Sigmoid colon (tissue), 4 donors: ENCODE data around the gene NOL4L.

Experiments
- POLR2A ChIP-seq, 2 donors: fragments of 450-650 bp; IDR thresholded peaks; one replicate each; pipeline ENCODE4 v1.6.1; 2016; ENCODE audit warnings: antibody characterized with exemption in 2 of 2, mild to moderate bottlenecking in 2 of 2, moderate library complexity in 2 of 2
- POLR2AphosphoS5 ChIP-seq, 4 donors: sonication (generic); formaldehyde crosslinking; IDR thresholded peaks; one replicate each; pipeline ENCODE4 v1.6.1; 2017; ENCODE audit warnings: antibody characterized with exemption in 4 of 4
- TF ChIP-seq, protein P1 (sequence below), 4 experiments: fragments of 450-650 bp in 3 of 4; fragments of 200-600 bp in 1 of 4; IDR thresholded peaks; one replicate each; pipeline ENCODE4 v1.5.1; 2016 to 2019; ENCODE audit warnings: antibody characterized with exemption in 4 of 4, mild to moderate bottlenecking in 3 of 4, moderate library complexity in 2 of 4

DNA sequence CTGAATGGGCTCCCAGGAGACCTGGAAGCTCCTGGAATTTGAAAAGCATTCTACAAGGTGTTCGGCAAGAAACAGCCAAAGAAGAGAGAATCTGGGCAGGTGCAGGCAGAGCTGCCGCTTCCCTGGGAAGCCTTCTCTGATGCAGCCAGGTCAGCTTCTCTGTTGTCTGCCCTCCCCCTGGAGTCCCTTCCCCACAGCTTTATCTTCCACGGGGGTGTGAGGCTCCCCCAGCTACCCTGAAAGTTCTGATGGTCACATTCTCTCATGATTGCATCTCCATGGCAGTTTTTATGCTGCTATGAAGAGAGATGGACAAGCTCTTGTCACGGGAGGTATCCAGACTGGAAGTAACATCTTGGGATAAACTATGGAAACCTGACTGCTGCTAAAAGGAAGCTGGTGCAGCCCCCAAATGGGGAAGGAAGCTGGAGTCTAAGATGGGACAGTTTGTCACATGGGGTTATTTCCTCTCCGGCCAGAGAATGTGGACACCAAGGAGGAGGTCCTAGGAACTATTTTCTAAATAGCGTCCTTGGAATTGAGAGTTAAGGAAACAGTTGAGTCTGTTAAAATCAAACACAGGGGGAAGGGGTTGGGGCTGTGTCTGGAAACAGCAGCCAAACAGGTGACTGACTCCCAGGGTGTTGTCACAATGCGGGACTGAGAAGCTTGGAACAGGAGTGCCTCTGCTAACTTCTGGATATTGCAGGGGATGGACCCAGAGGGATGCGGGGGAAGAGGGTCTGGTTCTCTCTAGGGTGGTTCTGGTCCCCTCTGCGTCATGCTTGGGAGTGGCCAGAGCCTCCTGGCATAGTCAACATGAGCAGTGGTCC is 135.9 kb downstream of the NOL4L start:
- no peak for TF ChIP-seq POLR2A (IDR thresholded peaks at IDR 0.05)
- TF ChIP-seq, protein P1, sequence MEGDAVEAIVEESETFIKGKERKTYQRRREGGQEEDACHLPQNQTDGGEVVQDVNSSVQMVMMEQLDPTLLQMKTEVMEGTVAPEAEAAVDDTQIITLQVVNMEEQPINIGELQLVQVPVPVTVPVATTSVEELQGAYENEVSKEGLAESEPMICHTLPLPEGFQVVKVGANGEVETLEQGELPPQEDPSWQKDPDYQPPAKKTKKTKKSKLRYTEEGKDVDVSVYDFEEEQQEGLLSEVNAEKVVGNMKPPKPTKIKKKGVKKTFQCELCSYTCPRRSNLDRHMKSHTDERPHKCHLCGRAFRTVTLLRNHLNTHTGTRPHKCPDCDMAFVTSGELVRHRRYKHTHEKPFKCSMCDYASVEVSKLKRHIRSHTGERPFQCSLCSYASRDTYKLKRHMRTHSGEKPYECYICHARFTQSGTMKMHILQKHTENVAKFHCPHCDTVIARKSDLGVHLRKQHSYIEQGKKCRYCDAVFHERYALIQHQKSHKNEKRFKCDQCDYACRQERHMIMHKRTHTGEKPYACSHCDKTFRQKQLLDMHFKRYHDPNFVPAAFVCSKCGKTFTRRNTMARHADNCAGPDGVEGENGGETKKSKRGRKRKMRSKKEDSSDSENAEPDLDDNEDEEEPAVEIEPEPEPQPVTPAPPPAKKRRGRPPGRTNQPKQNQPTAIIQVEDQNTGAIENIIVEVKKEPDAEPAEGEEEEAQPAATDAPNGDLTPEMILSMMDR (IDR thresholded peaks at IDR 0.05), result no peak
- TF ChIP-seq POLR2AphosphoS5 (IDR thresholded peaks at IDR 0.05), result no peak
